Trophoblast cell (in vitro differentiated cells and primary cell): ENCODE data around the gene SFSWAP.
A peak's percentile ranks its signal among the peaks of the same experiment; 100 is the strongest.

Source experiments
- DNase-seq, 2 donors: peaks; one replicate each; pipeline ENCODE4 v3.0.0-alpha.2; 2016
- H2AFZ ChIP-seq: 2 replicates; pipeline ENCODE4 v1.6.1; 2013; ENCODE audit warnings: low read length, moderate library complexity, mild to moderate bottlenecking; ENCODE audit not compliant: insufficient read depth, poor library complexity
- H2AK5ac ChIP-seq: 2 replicates; pipeline ENCODE4 v1.6.1; 2013; ENCODE audit warnings: mild to moderate bottlenecking, low read length
- H2BK120ac ChIP-seq: 2 replicates; pipeline ENCODE4 v1.6.1; 2013; ENCODE audit warnings: low read length, mild to moderate bottlenecking, moderate library complexity; ENCODE audit not compliant: insufficient read depth, poor library complexity
- H2BK12ac ChIP-seq: 2 replicates; pipeline ENCODE4 v1.6.1; 2013; ENCODE audit warnings: mild to moderate bottlenecking, low read length, moderate library complexity
- H2BK5ac ChIP-seq: 2 replicates; pipeline ENCODE4 v1.6.1; 2013; ENCODE audit warnings: low read length, low read depth, moderate library complexity, mild to moderate bottlenecking; ENCODE audit not compliant: poor library complexity
- H3K14ac ChIP-seq: 2 replicates; pipeline ENCODE4 v1.6.1; 2013; ENCODE audit warnings: mild to moderate bottlenecking, low read length
- H3K18ac ChIP-seq: 2 replicates; pipeline ENCODE4 v1.6.1; 2013; ENCODE audit warnings: mild to moderate bottlenecking, low read length
- H3K23ac ChIP-seq: 2 replicates; pipeline ENCODE4 v1.6.1; 2013; ENCODE audit warnings: low read length
- H3K27ac ChIP-seq: 2 replicates; pipeline ENCODE4 v1.5.1; 2013; ENCODE audit warnings: low read depth, mild to moderate bottlenecking, inconsistent platforms, low read length, moderate library complexity
- H3K27me3 ChIP-seq: 2 replicates; pipeline ENCODE4 v1.6.1; 2013; ENCODE audit warnings: inconsistent platforms, mild to moderate bottlenecking, low read length, moderate library complexity; ENCODE audit not compliant: insufficient read depth
- H3K36me3 ChIP-seq, 2 experiments: 1 replicate in 1 of 2; 2 replicates in 1 of 2; pipeline ENCODE4 v1.6.1; 2013; ENCODE audit warnings: low read length in 2 of 2, mild to moderate bottlenecking in 2 of 2, moderate library complexity in 1 of 2; ENCODE audit not compliant: insufficient read depth in 2 of 2, control insufficient read depth in 1 of 2
- H3K4ac ChIP-seq: 2 replicates; pipeline ENCODE4 v1.6.1; 2013; ENCODE audit warnings: low read depth, mild to moderate bottlenecking, low read length, moderate library complexity
- H3K4me1 ChIP-seq, 2 experiments: 1 replicate in 1 of 2; 2 replicates in 1 of 2; pipeline ENCODE4 v1.6.1; 2013; ENCODE audit warnings: low read length in 2 of 2, mild to moderate bottlenecking in 2 of 2, moderate library complexity in 1 of 2; ENCODE audit not compliant: insufficient read depth in 2 of 2, control insufficient read depth in 1 of 2
- H3K4me2 ChIP-seq: 2 replicates; pipeline ENCODE4 v1.6.1; 2013; ENCODE audit warnings: inconsistent platforms, mild to moderate bottlenecking, low read length, moderate library complexity
- H3K4me3 ChIP-seq: 2 replicates; pipeline ENCODE4 v1.5.1; 2013; ENCODE audit warnings: mild to moderate bottlenecking, low read depth, low read length, inconsistent platforms
- H3K79me1 ChIP-seq: one replicate; pipeline ENCODE4 v1.6.1; 2013; ENCODE audit warnings: low read length
- H3K79me2 ChIP-seq: 2 replicates; pipeline ENCODE4 v1.6.1; 2013; ENCODE audit warnings: low read length, mild to moderate bottlenecking; ENCODE audit not compliant: control insufficient read depth, insufficient read depth, poor library complexity
- H3K9ac ChIP-seq: 2 replicates; pipeline ENCODE4 v1.6.1; 2013; ENCODE audit warnings: mild to moderate bottlenecking, low read length
- H3K9me3 ChIP-seq: 2 replicates; pipeline ENCODE4 v1.6.1; 2013; ENCODE audit warnings: low read depth, mild to moderate bottlenecking, control low read depth, inconsistent platforms, low read length; ENCODE audit not compliant: insufficient read depth
- H4K12ac ChIP-seq: 2 replicates; pipeline ENCODE4 v1.6.1; 2013; ENCODE audit warnings: low read depth, mild to moderate bottlenecking, low read length, moderate library complexity
- H4K8ac ChIP-seq: 2 replicates; pipeline ENCODE4 v1.6.1; 2013; ENCODE audit warnings: low read depth, mild to moderate bottlenecking, low read length, moderate library complexity
- H4K91ac ChIP-seq: one replicate; pipeline ENCODE4 v1.6.1; 2013; ENCODE audit warnings: low read depth, mild to moderate bottlenecking, low read length, moderate library complexity
- WGBS: extraction: QIAGEN DNeasy Blood & Tissue Kit; methylation state at CpG from one replicate; pipeline ENCODE4 v1.1.7; 2013; ENCODE audit warnings: missing lambda C conversion rate; ENCODE audit not compliant: insufficient read length, insufficient coverage; ENCODE audit errors: extremely low coverage; 5-methylcytosine and 5-hydroxymethylcytosine counted together

Gene SFSWAP

DNA sequence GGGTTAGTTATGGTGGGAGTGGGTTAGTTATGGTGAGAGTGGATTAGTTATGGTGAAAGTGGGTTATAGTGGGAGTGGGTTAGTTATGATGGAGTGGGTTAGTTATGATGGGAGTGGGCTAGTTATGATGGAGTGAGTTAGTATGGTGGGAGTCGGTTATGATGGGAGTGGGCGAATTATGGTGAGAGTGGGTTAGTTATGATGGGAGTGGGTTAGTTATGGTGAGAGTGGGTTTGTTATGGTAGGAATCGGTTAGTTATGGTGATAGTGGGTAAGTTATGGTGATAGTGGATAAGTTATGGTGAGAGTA, 22.1 kb upstream of the SFSWAP start:
- no peak for DNase-seq
- Histone ChIP-seq H3K23ac (no peak overlapping the region), H4K91ac (no peak overlapping the region), H3K27me3 (no peaks in the 10 kb centered on the region), H3K9ac (no peak overlapping the region), H2AK5ac (no peak overlapping the region), H3K79me1 (no peaks in the 10 kb centered on the region), H2BK12ac (no peak overlapping the region), H3K14ac (no peak overlapping the region), H2AFZ (no peak overlapping the region), H2BK5ac (no peak overlapping the region), H3K4me3 (no peak overlapping the region), H3K18ac (no peak overlapping the region), H3K4me1 (no peaks in the 10 kb centered on the region), H3K27ac (no peak overlapping the region), H4K12ac (no peak overlapping the region), H3K36me3 (no peaks in the 10 kb centered on the region), H3K79me2 (no peaks in the 10 kb centered on the region), H3K9me3 (peaks cover 18% of the 10 kb centered on the region), H4K8ac (no peak overlapping the region), H3K4ac (no peak overlapping the region), H3K4me2 (no peak overlapping the region), H2BK120ac (no peak overlapping the region)
- 100% methylated on average over 3 of the region's 3 CpGs for WGBS

DNA sequence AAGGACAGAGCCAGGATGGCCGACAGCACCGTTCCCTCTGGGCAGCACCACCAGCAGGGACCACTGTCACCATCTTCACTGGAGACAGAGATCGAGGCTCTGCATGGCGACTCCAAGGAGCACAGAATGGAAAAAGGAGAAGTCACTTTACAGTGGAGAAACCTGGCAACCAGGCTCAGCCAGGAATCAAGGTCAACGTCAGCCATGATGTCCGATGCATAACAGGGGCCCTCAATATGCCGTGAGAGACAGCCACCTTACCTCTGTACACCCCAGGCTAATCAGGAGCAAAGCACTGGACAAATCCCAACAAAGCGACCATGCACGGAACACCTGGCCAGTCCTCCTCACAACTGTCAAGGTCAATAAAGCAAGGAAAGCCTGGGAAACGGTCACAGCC, 20.6 kb upstream of the SFSWAP start:
- no CpG with 5 or more reads among the region's 10 CpGs for WGBS
- no peak overlapping the region for H4K91ac ChIP-seq

DNA sequence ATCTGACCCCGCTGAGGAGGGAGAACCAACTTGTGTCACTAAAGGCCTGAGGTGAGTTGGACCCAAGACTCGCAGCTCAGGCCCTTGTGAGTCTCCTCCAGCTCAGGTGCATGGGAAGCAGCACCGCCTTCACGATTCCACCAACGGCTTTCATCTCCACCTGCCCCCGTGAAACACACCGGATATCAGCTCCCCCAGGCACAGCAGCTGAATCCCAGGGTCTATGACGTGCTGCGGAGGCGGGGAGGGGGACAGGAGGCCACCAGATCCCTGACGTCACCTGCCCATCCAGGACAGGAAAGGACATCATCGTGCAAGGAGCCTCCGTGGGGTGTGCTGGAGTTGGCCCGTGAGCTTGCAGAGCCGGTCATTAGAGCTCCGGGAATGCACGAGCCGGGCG, 18.5 kb upstream of the SFSWAP start:
- Histone ChIP-seq H3K36me3 (no peaks in the 10 kb centered on the region), H3K79me1 (no peaks in the 10 kb centered on the region), H3K4me1 (no peaks in the 10 kb centered on the region), H2BK12ac (no peak overlapping the region), H3K79me2 (no peaks in the 10 kb centered on the region), H2BK5ac (no peak overlapping the region), H3K4me2 (no peak overlapping the region), H3K23ac (no peak overlapping the region), H2AK5ac (no peak overlapping the region), H2BK120ac (no peak overlapping the region), H3K4ac (no peak overlapping the region), H4K91ac (no peak overlapping the region), H4K8ac (no peak overlapping the region), H3K18ac (no peak overlapping the region), H3K27ac (no peak overlapping the region), H3K14ac (no peak overlapping the region), H2AFZ (no peak overlapping the region), H4K12ac (no peak overlapping the region), H3K27me3 (no peaks in the 10 kb centered on the region), H3K9me3 (peaks cover 8% of the 10 kb centered on the region), H3K9ac (no peak overlapping the region), H3K4me3 (no peak overlapping the region)
- DNase-seq: no peak
- WGBS: no CpG with 5 or more reads among the region's 19 CpGs

More for the DNA sequence above, 20.6 kb upstream of the SFSWAP start:
- Histone ChIP-seq H2BK5ac (no peak overlapping the region), H3K79me1 (no peaks in the 10 kb centered on the region), H3K36me3 (no peaks in the 10 kb centered on the region), H2AFZ (no peak overlapping the region), H3K4me1 (no peaks in the 10 kb centered on the region), H3K27ac (no peak overlapping the region), H3K18ac (no peak overlapping the region), H3K4ac (no peak overlapping the region), H4K12ac (no peak overlapping the region), H3K14ac (no peak overlapping the region), H2AK5ac (no peak overlapping the region), H3K9me3 (peaks cover 18% of the 10 kb centered on the region), H3K9ac (no peak overlapping the region), H3K27me3 (no peaks in the 10 kb centered on the region), H3K23ac (no peak overlapping the region), H4K8ac (no peak overlapping the region), H2BK120ac (no peak overlapping the region), H2BK12ac (no peak overlapping the region), H3K4me2 (no peak overlapping the region), H3K79me2 (no peaks in the 10 kb centered on the region), H3K4me3 (peak overlapping the region; percentile 8)
- DNase-seq: no peak

DNA sequence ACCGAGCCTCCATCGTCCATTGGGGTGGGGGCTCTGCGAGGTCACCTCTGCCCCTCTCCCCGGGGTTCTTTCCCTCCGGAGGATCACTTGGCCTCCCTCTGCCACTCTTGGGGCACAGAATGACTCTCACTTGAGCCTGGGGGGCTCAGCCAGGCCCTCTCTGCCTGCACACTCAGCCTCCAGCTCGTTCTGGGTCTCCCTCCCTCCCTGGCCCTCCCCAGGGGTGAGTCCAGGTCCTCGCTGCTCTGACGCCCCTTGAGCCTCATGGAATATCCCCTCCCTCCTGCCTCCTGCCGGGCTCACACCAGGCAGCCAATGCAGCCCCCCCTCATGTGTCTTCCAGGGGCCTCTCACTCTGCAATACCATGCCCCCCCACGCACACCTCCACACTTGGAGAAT, 17.7 kb upstream of the SFSWAP start:
- Histone ChIP-seq H4K8ac (no peak overlapping the region), H3K18ac (no peak overlapping the region)

More for the DNA sequence above, 17.7 kb upstream of the SFSWAP start:
- Histone ChIP-seq H2AK5ac (no peak overlapping the region), H2BK120ac (no peak overlapping the region), H3K9ac (no peak overlapping the region), H3K23ac (no peak overlapping the region), H4K91ac (no peak overlapping the region), H2AFZ (no peak overlapping the region), H2BK5ac (no peak overlapping the region), H3K79me1 (no peaks in the 10 kb centered on the region), H2BK12ac (no peak overlapping the region), H3K27me3 (no peaks in the 10 kb centered on the region), H3K4me1 (no peaks in the 10 kb centered on the region), H3K79me2 (no peaks in the 10 kb centered on the region), H3K36me3 (no peaks in the 10 kb centered on the region), H3K14ac (no peak overlapping the region), H4K12ac (no peak overlapping the region), H3K27ac (no peak overlapping the region), H3K4me3 (no peak overlapping the region), H3K4ac (no peak overlapping the region), H3K4me2 (no peak overlapping the region), H3K9me3 (peaks cover 7% of the 10 kb centered on the region)
- no peak for DNase-seq
- WGBS: no CpG with 5 or more reads among the region's 10 CpGs
